IMR-90 (cell line): ENCODE measurements around the gene BRAT1. TPM values are rescaled to one million over a fixed set of nuclear protein-coding genes. Genes with fewer than 3 reads are reported as not detected.

ENCODE experiments used
- ATAC-seq: fragments of 200-7000 bp; cut with Tn5 transposase; 2 replicates; pipeline ENCODE4 v1.9.1; 2020; ENCODE audit warnings: low read depth, mild to moderate bottlenecking, moderate library complexity
- BruUV-seq: library from RNA; stranded (reverse); fragments of 400-500 nt; replicated peaks from 2 replicates; lab custom pipeline; 2021; lab: Mats Ljungman, UMichigan
- CTCF ChIA-PET: fragments of 300-600 bp; formaldehyde crosslinking; extraction: SDS; loops from one replicate; lab custom pipeline; 2021; ENCODE audit warnings: antibody characterized with exemption; lab: Yijun Ruan, JAX
- POLR2A ChIA-PET: fragments of 300-600 bp; sonication (Branson Sonifier 250); formaldehyde crosslinking; loops from one replicate; lab custom pipeline; 2022; ENCODE audit warnings: antibody characterized with exemption; ENCODE audit not compliant: unreplicated experiment; lab: Charles Lee
- DNase-seq: peaks from one replicate; pipeline ENCODE4 v3.0.0; 2013
- H2AFZ ChIP-seq: replicated peaks from 2 replicates; pipeline ENCODE3; 2013; ENCODE audit warnings: low read length, mild to moderate bottlenecking; ENCODE audit not compliant: poor library complexity
- H2AK5ac ChIP-seq: 2 replicates; pipeline ENCODE4 v1.6.1; 2013; ENCODE audit warnings: low read depth, low read length, inconsistent platforms
- H2AK9ac ChIP-seq: replicated peaks from 2 replicates; pipeline ENCODE3; 2013; ENCODE audit warnings: mild to moderate bottlenecking, low read depth, low read length, moderate library complexity; ENCODE audit not compliant: poor library complexity
- H2BK120ac ChIP-seq: 2 replicates; pipeline ENCODE4 v1.6.1; 2013; ENCODE audit warnings: low read depth, low read length, inconsistent platforms
- H2BK15ac ChIP-seq: 3 replicates; pipeline ENCODE4 v1.6.1; 2013; ENCODE audit warnings: low read depth, low read length, inconsistent platforms
- H2BK20ac ChIP-seq: 2 replicates; pipeline ENCODE4 v1.6.1; 2013; ENCODE audit warnings: low read depth, mild to moderate bottlenecking, inconsistent platforms, low read length, moderate library complexity
- H2BK5ac ChIP-seq: 2 replicates; pipeline ENCODE4 v1.6.1; 2013; ENCODE audit warnings: mild to moderate bottlenecking, low read depth, low read length, inconsistent platforms; ENCODE audit not compliant: poor library complexity, severe bottlenecking
- H3K14ac ChIP-seq: replicated peaks from 2 replicates; pipeline ENCODE4 v1.6.1; 2013; ENCODE audit warnings: low read depth, low read length, inconsistent platforms
- H3K18ac ChIP-seq: 2 replicates; pipeline ENCODE4 v1.6.1; 2013; ENCODE audit warnings: low read depth, low read length, control low read depth
- H3K23ac ChIP-seq: 2 replicates; pipeline ENCODE4 v1.6.1; 2013; ENCODE audit warnings: low read depth, low read length, inconsistent platforms
- H3K27ac ChIP-seq: 2 replicates; pipeline ENCODE4 v1.5.1; 2013; ENCODE audit warnings: mild to moderate bottlenecking, control low read depth, low read length; ENCODE audit not compliant: insufficient read depth
- H3K27me3 ChIP-seq: 2 replicates; pipeline ENCODE4 v1.6.1; 2013; ENCODE audit warnings: low read length; ENCODE audit not compliant: control insufficient read depth, insufficient read depth
- H3K36me3 ChIP-seq: 2 replicates; pipeline ENCODE4 v1.6.1; 2013; ENCODE audit warnings: low read length, mixed read lengths; ENCODE audit not compliant: control insufficient read depth, insufficient read depth
- H3K4ac ChIP-seq: 2 replicates; pipeline ENCODE4 v1.6.1; 2013; ENCODE audit warnings: low read depth, low read length, inconsistent platforms
- H3K4me1 ChIP-seq: 2 replicates; pipeline ENCODE4 v1.6.1; 2013; ENCODE audit warnings: low read length, mixed read lengths; ENCODE audit not compliant: control insufficient read depth, insufficient read depth
- H3K4me2 ChIP-seq: 2 replicates; pipeline ENCODE4 v1.6.1; 2013; ENCODE audit warnings: low read depth, mild to moderate bottlenecking, control low read depth, low read length, moderate library complexity
- H3K4me3 ChIP-seq: 2 replicates; pipeline ENCODE4 v1.5.1; 2013; ENCODE audit warnings: low read depth, mild to moderate bottlenecking, control low read depth, low read length, moderate library complexity; ENCODE audit not compliant: insufficient read depth
- H3K56ac ChIP-seq: 2 replicates; pipeline ENCODE4 v1.6.1; 2013; ENCODE audit warnings: low read length, inconsistent platforms; ENCODE audit not compliant: insufficient read depth; ENCODE audit errors: extremely low read depth
- H3K79me1 ChIP-seq, 2 experiments: 2 replicates each; pipeline ENCODE4 v1.6.1; 2013; ENCODE audit warnings: low read length in 2 of 2, inconsistent platforms in 1 of 2, low read depth in 1 of 2
- H3K9ac ChIP-seq: 2 replicates; pipeline ENCODE4 v1.6.1; 2013; ENCODE audit warnings: low read depth, low read length, control low read depth
- H3K9me1 ChIP-seq: 2 replicates; pipeline ENCODE4 v1.6.1; 2013; ENCODE audit warnings: low read length, inconsistent platforms; ENCODE audit not compliant: insufficient read depth
- H3K9me3 ChIP-seq: 2 replicates; pipeline ENCODE4 v1.6.1; 2013; ENCODE audit warnings: low read length; ENCODE audit not compliant: control insufficient read depth, insufficient read depth
- H4K20me1 ChIP-seq: 2 replicates; pipeline ENCODE4 v1.6.1; 2013; ENCODE audit warnings: low read length, inconsistent platforms; ENCODE audit not compliant: insufficient read depth
- H4K5ac ChIP-seq: 2 replicates; pipeline ENCODE4 v1.6.1; 2013; ENCODE audit warnings: mild to moderate bottlenecking, low read depth, low read length, control low read depth
- H4K8ac ChIP-seq, 2 experiments: 2 replicates each; pipeline ENCODE4 v1.6.1; 2013; ENCODE audit warnings: low read depth in 2 of 2, low read length in 2 of 2, control low read depth in 1 of 2, inconsistent platforms in 1 of 2
- H4K91ac ChIP-seq: 2 replicates; pipeline ENCODE4 v1.6.1; 2013; ENCODE audit warnings: low read depth, low read length, inconsistent platforms; ENCODE audit not compliant: insufficient read depth
- BHLHE40 ChIP-seq: fragments of 150-350 bp; IDR thresholded peaks from 2 replicates; pipeline ENCODE4 v1.6.1; 2016; ENCODE audit warnings: mild to moderate bottlenecking, low read depth, low read length
- CEBPB ChIP-seq: IDR thresholded peaks from 2 replicates; pipeline ENCODE4 v1.6.1; 2012; ENCODE audit warnings: low read depth, low read length, improper control_type of control experiment
- CHD1 ChIP-seq: IDR thresholded peaks from 2 replicates; pipeline ENCODE4 v1.6.1; 2012; ENCODE audit warnings: low read depth, low read length, improper control_type of control experiment
- FOS ChIP-seq: fragments of 150-350 bp; IDR thresholded peaks from 2 replicates; pipeline ENCODE4 v1.6.1; 2016; ENCODE audit warnings: low read depth, low read length
- MAFK ChIP-seq: IDR thresholded peaks from 2 replicates; pipeline ENCODE4 v1.6.1; 2012; ENCODE audit warnings: low read depth, low read length, improper control_type of control experiment
- NFE2L2 ChIP-seq: fragments of 150-350 bp; IDR thresholded peaks from 2 replicates; pipeline ENCODE4 v1.6.1; 2016; ENCODE audit warnings: low read depth, mild to moderate bottlenecking, low read length
- RAD21 ChIP-seq: IDR thresholded peaks from 2 replicates; pipeline ENCODE4 v1.6.1; 2012; ENCODE audit warnings: low read length, improper control_type of control experiment
- RCOR1 ChIP-seq: IDR thresholded peaks from 2 replicates; pipeline ENCODE4 v1.6.1; 2012; ENCODE audit warnings: mild to moderate bottlenecking, low read length, improper control_type of control experiment; ENCODE audit not compliant: insufficient replicate concordance
- SMC3 ChIP-seq: fragments of 150-350 bp; IDR thresholded peaks from 2 replicates; pipeline ENCODE4 v1.6.1; 2016; ENCODE audit warnings: low read depth, mild to moderate bottlenecking, antibody characterized with exemption, low read length, moderate library complexity
- WGBS, 2 experiments: methylation state at CpG; one replicate each; pipeline versions ENCODE4 v1.1.5 to v1.1.7; 2013; ENCODE audit warnings: missing lambda C conversion rate in 2 of 2; ENCODE audit not compliant: insufficient read length in 1 of 2; ENCODE audit errors: extremely low coverage in 2 of 2; 5-methylcytosine and 5-hydroxymethylcytosine counted together
- dilution Hi-C: fragments of 300-500 bp; cut with HindIII; formaldehyde crosslinking; loops from one replicate; pipeline ENCODE4 v1.14.3; 2018; ENCODE audit warnings: low sequenced_read_pairs; ENCODE audit not compliant: unreplicated experiment
- in situ Hi-C: fragments of 300-500 bp; cut with MboI; formaldehyde crosslinking; loops from 3 replicates; pipeline ENCODE4 v1.14.3; 2019; ENCODE audit warnings: low sequenced_read_pairs, inconsistent platforms, mixed read lengths
- intact Hi-C: fragments of 100-400 bp; cut with micrococcal nuclease; formaldehyde crosslinking; loops from 2 replicates; pipeline ENCODE4 v1.10.0; 2022
- polyA plus RNA-seq, 3 experiments: library from polyadenylated mRNA; depleted of rRNA; stranded (reverse); fragments of >200 nt; gene quantifications; 2 replicates each; pipeline ENCODE4 v1.2.3, GENCODE V29; 2012; ENCODE audit warnings: low replicate concordance in 1 of 3
- total RNA-seq: library from RNA; depleted of rRNA; stranded (reverse); fragments of >200 nt; gene quantifications from 2 replicates; pipeline ENCODE4 v1.2.3, GENCODE V29; 2012
- TF ChIP-seq, protein P1 (sequence below): conservative IDR thresholded peaks from 2 replicates; pipeline ENCODE4 v1.5.1; 2012; ENCODE audit warnings: mild to moderate bottlenecking, low read depth, low read length, improper control_type of control experiment

Gene BRAT1
- total and polyA plus RNA-seq, 2 of the 4 experiments (the other 2 are of a cell fraction): 6.8 to 21.9 TPM

DNA sequence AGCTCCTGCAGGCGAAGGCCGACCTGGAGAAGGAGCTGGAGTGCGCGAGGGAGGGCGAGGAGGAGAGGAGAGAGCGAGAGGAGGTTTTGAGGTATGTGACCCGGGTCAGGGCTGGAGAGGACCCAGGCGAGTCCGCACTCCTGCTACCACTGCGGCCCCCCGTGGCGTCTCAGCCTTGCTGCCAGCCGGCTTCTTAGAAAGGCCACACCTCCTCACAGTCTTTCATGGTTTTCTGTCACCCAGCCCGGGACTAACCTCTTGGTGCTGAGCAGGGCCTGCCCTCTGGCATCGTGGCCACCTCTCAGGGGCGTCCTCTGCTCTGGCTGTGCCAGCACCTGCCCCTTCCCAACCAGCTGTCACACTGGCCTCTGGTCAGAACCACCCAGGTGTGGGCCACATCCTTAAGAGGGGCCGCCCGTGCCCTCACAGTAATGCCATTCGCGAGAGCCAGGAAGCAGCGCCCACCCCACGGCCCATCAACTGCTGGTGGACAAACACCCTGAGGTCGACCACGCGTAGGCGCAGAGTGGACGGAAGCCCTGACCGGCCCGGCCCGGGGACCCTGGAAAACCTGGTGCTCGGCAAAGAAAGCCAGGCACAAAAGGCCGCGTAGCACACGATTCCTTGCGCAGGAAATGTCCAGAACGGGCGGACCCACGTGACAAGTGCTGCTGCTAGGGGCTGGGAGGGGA, 37.9 kb upstream of the BRAT1 start:
- BruUV-seq: no TSS peak
- POLR2A ChIA-PET: no interaction called here
- no peak overlapping the region for H3K4me3 ChIP-seq
- no peak overlapping the region for H2BK15ac ChIP-seq
- intact Hi-C loops: no loop called here
- 92% methylated on average over 30 of the region's 38 CpGs; no CpG with 5 or more reads in 1 of the 2 experiments for WGBS, 2 experiments
- H3K14ac ChIP-seq: no peak overlapping the region
- no peak overlapping the region for H4K5ac ChIP-seq
- H3K18ac ChIP-seq: no peak overlapping the region
- no peak overlapping the region for H3K27ac ChIP-seq
- no peak overlapping the region for H2BK5ac ChIP-seq
- no peaks in the 10 kb centered on the region for H3K4me1 ChIP-seq
- in situ Hi-C loops: no loop called here
- no peaks in the 10 kb centered on the region for H3K9me3 ChIP-seq
- CTCF ChIA-PET: interaction anchor here (0.6 kb wide), 1 partner anchor 16 kb away, joined by 3 read pairs; no protein-coding TSS in a partner anchor
- H3K4me2 ChIP-seq: no peak overlapping the region
- no peak overlapping the region for H4K8ac ChIP-seq
- no peak overlapping the region for H3K56ac ChIP-seq
- dilution Hi-C loops: no loop called here
- no peak overlapping the region for H2BK120ac ChIP-seq
- ATAC-seq: no peak
- H2AFZ ChIP-seq: no peak overlapping the region
- no peak overlapping the region for H2AK5ac ChIP-seq
- no peak overlapping the region for H3K9ac ChIP-seq
- no peak for DNase-seq
- no peak for TF ChIP-seq RAD21
- no peak for TF ChIP-seq RCOR1
- TF ChIP-seq FOS: no peak
- no peak for TF ChIP-seq SMC3
- no peak for TF ChIP-seq MAFK
- TF ChIP-seq CHD1: no peak
- TF ChIP-seq CEBPB: no peak
- TF ChIP-seq NFE2L2: no peak
- TF ChIP-seq, protein P1, sequence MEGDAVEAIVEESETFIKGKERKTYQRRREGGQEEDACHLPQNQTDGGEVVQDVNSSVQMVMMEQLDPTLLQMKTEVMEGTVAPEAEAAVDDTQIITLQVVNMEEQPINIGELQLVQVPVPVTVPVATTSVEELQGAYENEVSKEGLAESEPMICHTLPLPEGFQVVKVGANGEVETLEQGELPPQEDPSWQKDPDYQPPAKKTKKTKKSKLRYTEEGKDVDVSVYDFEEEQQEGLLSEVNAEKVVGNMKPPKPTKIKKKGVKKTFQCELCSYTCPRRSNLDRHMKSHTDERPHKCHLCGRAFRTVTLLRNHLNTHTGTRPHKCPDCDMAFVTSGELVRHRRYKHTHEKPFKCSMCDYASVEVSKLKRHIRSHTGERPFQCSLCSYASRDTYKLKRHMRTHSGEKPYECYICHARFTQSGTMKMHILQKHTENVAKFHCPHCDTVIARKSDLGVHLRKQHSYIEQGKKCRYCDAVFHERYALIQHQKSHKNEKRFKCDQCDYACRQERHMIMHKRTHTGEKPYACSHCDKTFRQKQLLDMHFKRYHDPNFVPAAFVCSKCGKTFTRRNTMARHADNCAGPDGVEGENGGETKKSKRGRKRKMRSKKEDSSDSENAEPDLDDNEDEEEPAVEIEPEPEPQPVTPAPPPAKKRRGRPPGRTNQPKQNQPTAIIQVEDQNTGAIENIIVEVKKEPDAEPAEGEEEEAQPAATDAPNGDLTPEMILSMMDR: no peak
- no peak for TF ChIP-seq BHLHE40
- H4K20me1 ChIP-seq: no peaks in the 10 kb centered on the region
- H4K91ac ChIP-seq: no peak overlapping the region
- H2BK20ac ChIP-seq: no peak overlapping the region
- H3K79me1 ChIP-seq: no peaks in the 10 kb centered on the region
- no peaks in the 10 kb centered on the region for H3K9me1 ChIP-seq
- peaks cover 34% of the 10 kb centered on the region for H3K36me3 ChIP-seq
- no peak overlapping the region for H3K4ac ChIP-seq
- H3K27me3 ChIP-seq: no peaks in the 10 kb centered on the region
- no peak overlapping the region for H2AK9ac ChIP-seq
- H3K23ac ChIP-seq: no peak overlapping the region
